ENCODE data around the gene MPC1. TPM values are rescaled to one million over a fixed set of nuclear protein-coding genes. Genes with fewer than 3 reads are reported as not detected.

The MPC1 gene
- total and polyA plus RNA-seq, 10 donors, result 29.1 to 58.6 (median 37.7) TPM

GRCh38 chr6:166360243-166361076 is 22.3 kb downstream of the MPC1 start:
- intact Hi-C loops (cut with DNase I; ENCODE audit: low total_unique reads), result no loop called here
- Histone ChIP-seq H3K36me3 (peaks cover 0 to 35% (median 15%) of the 10 kb centered on the region in 6 donors), H3K27me3 (replicated peaks in 1 of 7) (no peaks in the 10 kb centered on the region), H3K27ac (peak overlapping the region in 3 of 8 donors; percentile 6 to 55 (median 30)), H3K9me3 (peaks cover 0 to 3% (median 0%) of the 10 kb centered on the region in 8 donors), H3K4me3 (no peak overlapping the region), H3K4me1 (peaks cover 0 to 12% (median 0%) of the 10 kb centered on the region in 6 donors)
- WGBS, 5 donors, result 47 to 80% (median 68%) methylated on average over 8 of the region's 8 CpGs
- TF ChIP-seq POLR2A (IDR thresholded peaks at IDR 0.05), result no peak
- TF ChIP-seq CTCF (IDR thresholded peaks at IDR 0.05 in 8 of 11, conservative IDR thresholded peaks at IDR 0.05 in 3 of 11), result no peak
- no peak for TF ChIP-seq POLR2AphosphoS5 (IDR thresholded peaks at IDR 0.05)
- DNase-seq, result no peak

- no peak for TF ChIP-seq POLR2A (IDR thresholded peaks at IDR 0.05)
- TF ChIP-seq CTCF (IDR thresholded peaks at IDR 0.05 in 8 of 11, conservative IDR thresholded peaks at IDR 0.05 in 3 of 11), result no peak
- no peak for TF ChIP-seq POLR2AphosphoS5 (IDR thresholded peaks at IDR 0.05)
- Histone ChIP-seq H3K4me3 (no peak overlapping the region), H3K4me1 (peaks cover 0 to 11% (median 2%) of the 10 kb centered on the region in 6 donors), H3K27me3 (replicated peaks in 1 of 7) (no peaks in the 10 kb centered on the region), H3K27ac (no peak overlapping the region), H3K9me3 (peaks cover 0 to 6% (median 0%) of the 10 kb centered on the region in 8 donors), H3K36me3 (no peaks in the 10 kb centered on the region)
- intact Hi-C loops (cut with DNase I; ENCODE audit: low total_unique reads), result no loop called here
- WGBS, 5 donors, result 66 to 80% (median 71%) methylated on average over 5 of the region's 5 CpGs
- no peak for DNase-seq
Measured at GRCh38 chr6:166355552-166355951, 27.2 kb downstream of the MPC1 start.

- intact Hi-C loops (cut with DNase I; ENCODE audit: low total_unique reads), result no loop called here
- Histone ChIP-seq H3K4me3 (no peak overlapping the region), H3K36me3 (no peaks in the 10 kb centered on the region), H3K4me1 (peaks cover 0 to 11% (median 2%) of the 10 kb centered on the region in 6 donors), H3K27me3 (replicated peaks in 1 of 7) (no peaks in the 10 kb centered on the region), H3K27ac (no peak overlapping the region), H3K9me3 (peaks cover 0 to 7% (median 0%) of the 10 kb centered on the region in 8 donors)
- 96 to 99% (median 98%) methylated on average over 4 of the region's 4 CpGs for WGBS, 5 donors
- no peak for TF ChIP-seq POLR2A (IDR thresholded peaks at IDR 0.05)
- no peak for TF ChIP-seq POLR2AphosphoS5 (IDR thresholded peaks at IDR 0.05)
- DNase-seq, result no peak
Measured at GRCh38 chr6:166354965-166355364, 27.8 kb downstream of the MPC1 start.

GRCh38 chr6:166354143-166354542 is 28.6 kb downstream of the MPC1 start:
- intact Hi-C loops (cut with DNase I; ENCODE audit: low total_unique reads), result no loop called here
- Histone ChIP-seq H3K27me3 (replicated peaks in 1 of 7) (no peaks in the 10 kb centered on the region), H3K27ac (no peak overlapping the region), H3K4me3 (no peak overlapping the region), H3K36me3 (no peaks in the 10 kb centered on the region), H3K9me3 (peaks cover 0 to 13% (median 0%) of the 10 kb centered on the region in 8 donors), H3K4me1 (peaks cover 0 to 11% (median 2%) of the 10 kb centered on the region in 6 donors)
- DNase-seq, result no peak
- 81 to 93% (median 91%) methylated on average over 3 to 4 of the region's 4 CpGs for WGBS, 5 donors
- TF ChIP-seq POLR2AphosphoS5 (IDR thresholded peaks at IDR 0.05) (no peak), CTCF (IDR thresholded peaks at IDR 0.05 in 8 of 11, conservative IDR thresholded peaks at IDR 0.05 in 3 of 11) (no peak), POLR2A (IDR thresholded peaks at IDR 0.05) (no peak)
